Measurements from ENCODE around the gene PINLYP. TPM values are rescaled to one million over a fixed set of nuclear protein-coding genes. Genes with fewer than 3 reads are reported as not detected.

Gene PINLYP
- total and polyA plus RNA-seq, 2 of the 13 experiments (the other 11 are each of a cell fraction or from before 2014, with no cell fraction given), result 0.21 to 0.24 TPM

DNA sequence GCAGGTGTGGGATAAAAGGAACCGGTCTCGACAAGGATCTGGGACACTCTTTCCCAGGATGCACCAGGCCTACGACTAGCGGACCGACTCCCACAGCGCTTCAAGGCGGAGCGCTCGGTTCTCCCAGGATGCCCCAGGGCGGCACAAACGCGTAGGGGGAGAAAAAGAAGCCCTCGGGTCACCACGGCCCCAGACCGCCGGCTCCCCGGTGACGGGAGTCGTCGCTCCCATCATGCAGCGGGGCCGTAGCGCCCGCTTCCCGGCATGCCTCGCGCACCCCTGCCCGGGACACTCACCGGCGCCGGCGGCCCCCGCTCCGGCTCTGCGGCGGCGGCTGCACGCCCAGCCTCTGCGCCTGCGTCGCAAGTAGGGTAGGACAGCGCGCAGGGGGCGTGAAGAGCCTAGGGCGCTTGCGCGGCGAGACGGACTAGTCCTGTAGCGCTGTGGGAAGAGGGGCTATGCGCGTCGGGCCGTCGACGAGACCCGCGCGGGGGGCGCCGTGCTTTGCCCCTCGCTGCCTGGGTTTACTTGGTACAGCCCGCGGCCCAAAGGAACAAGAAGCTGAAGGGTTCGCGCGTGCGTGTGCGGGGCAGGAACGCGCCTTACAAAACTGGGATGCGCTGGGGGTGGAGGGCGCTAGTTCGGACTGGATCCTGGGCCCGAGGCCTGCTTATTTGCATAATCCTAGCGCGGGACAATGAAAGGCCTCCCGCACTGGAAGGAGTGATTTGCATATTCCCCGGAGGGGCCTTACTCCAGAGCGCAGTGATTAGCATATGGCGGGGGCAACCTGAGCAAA, 43.9 kb downstream of the PINLYP start, which contains the start of gene ZNF428 (continued):
- TF ChIP-seq CEBPZ (IDR thresholded peaks at IDR 0.05; ENCODE audit: low read length) (no peak), FOXK2 (IDR thresholded peaks at IDR 0.05) (no peak), MTA1 (CRISPR knock-in tag; IDR thresholded peaks at IDR 0.05; ENCODE audit: borderline replicate concordance) (peak; percentile 96; the same call in 1 of the 2 replicates), NCOR1 (IDR thresholded peaks at IDR 0.05; ENCODE audit: borderline replicate concordance, low read length) (no peak), MTF1 (CRISPR knock-in tag; IDR thresholded peaks at IDR 0.05) (peak; percentile 82; the same call in 1 of the 2 replicates), BCL6 (CRISPR knock-in tag; IDR thresholded peaks at IDR 0.05) (peak; percentile 7; the same call in 1 of the 2 replicates), REST (IDR thresholded peaks at IDR 0.05; ENCODE audit: borderline replicate concordance in 1 of 2, low read depth in 1 of 2, low read length in 2 of 2) (no peak), HHEX (CRISPR knock-in tag; IDR thresholded peaks at IDR 0.05) (no peak), PHF21A (CRISPR knock-in tag; IDR thresholded peaks at IDR 0.05) (peak; percentile 94), NR3C1 (CRISPR knock-in tag; IDR thresholded peaks at IDR 0.05) (no peak), ZNF816 (CRISPR knock-in tag; IDR thresholded peaks at IDR 0.05; ENCODE audit: borderline replicate concordance) (peak; percentile 80; the same call in 1 of the 2 replicates), DRAP1 (CRISPR knock-in tag; IDR thresholded peaks at IDR 0.05) (peak; percentile 8; the same call in 1 of the 2 replicates), ZNF230 (CRISPR knock-in tag; IDR thresholded peaks at IDR 0.05) (no peak), TEAD3 (CRISPR knock-in tag; optimal IDR thresholded peaks at IDR 0.05; ENCODE audit: borderline replicate concordance) (no peak), SALL1 (CRISPR knock-in tag; IDR thresholded peaks at IDR 0.05) (peak; percentile 27; the same call in 1 of the 2 replicates), ZNF570 (CRISPR knock-in tag; IDR thresholded peaks at IDR 0.05; ENCODE audit: borderline replicate concordance) (peak; percentile 91; the same call in 1 of the 2 replicates), RORA (CRISPR knock-in tag; IDR thresholded peaks at IDR 0.05) (no peak), ZNF44 (CRISPR knock-in tag; IDR thresholded peaks at IDR 0.05) (peak; percentile 75), GATAD1 (CRISPR knock-in tag; IDR thresholded peaks at IDR 0.05) (peak; percentile 82)
- TF ChIP-seq, protein P1, sequence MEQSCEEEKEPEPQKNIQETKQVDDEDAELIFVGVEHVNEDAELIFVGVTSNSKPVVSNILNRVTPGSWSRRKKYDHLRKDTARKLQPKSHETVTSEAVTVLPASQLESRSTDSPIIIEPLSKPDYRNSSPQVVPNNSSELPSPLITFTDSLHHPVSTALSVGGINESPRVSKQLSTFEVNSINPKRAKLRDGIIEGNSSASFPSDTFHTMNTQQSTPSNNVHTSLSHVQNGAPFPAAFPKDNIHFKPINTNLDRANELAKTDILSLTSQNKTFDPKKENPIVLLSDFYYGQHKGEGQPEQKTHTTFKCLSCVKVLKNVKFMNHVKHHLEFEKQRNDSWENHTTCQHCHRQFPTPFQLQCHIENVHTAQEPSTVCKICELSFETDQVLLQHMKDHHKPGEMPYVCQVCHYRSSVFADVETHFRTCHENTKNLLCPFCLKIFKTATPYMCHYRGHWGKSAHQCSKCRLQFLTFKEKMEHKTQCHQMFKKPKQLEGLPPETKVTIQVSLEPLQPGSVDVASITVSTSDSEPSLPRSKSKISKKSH (CRISPR knock-in tag; IDR thresholded peaks at IDR 0.05; ENCODE audit: borderline replicate concordance), result 0 out of 2 replicates have a peak, but pooled peaks have one; percentile 77

Measured in HepG2 (cell line).